ENCODE measurements around the gene KRTAP19-4.
"Not testable (repeated sequence)": the region's sequence is repeated elsewhere in the genome, so short reads cannot be mapped to it uniquely, and the experiment has no call there.

Gene KRTAP19-4, protein sequence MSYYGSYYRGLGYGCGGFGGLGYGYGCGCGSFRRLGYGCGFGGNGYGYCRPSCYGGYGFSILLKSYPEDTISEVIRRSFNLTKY

DNA sequence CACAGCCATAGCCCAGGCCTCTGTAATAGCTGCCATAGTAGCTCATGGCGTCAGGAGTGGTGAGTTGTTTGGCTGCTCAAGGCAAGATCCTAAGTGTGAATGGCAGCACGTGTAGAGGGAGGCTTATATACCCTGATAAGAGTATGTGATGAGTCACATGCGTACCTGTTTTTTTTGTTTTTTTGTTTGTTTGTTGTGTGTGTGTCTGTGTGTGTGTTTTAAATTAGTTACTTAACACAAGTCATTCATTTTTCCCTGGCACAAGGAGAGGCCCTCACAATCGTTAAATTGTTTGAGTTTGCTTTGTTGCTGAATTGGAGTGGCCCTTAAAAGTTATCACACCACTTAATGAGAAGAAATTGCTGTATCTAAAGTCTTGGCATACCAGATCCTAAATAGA lies at the start of gene KRTAP19-4:
Gene KRTAP19-4 (minus strand): TSS at position 101 of the 400 bp plus-strand sequence. CDS start 55 bp downstream, at position 46.
- no peak for TF ChIP-seq ZNF274 (IDR thresholded peaks at IDR 0.05; ENCODE audit: low read depth, low read length)
- H3K4me3 ChIP-seq (ENCODE audit: low read length) = no peak within 1 kb of the TSS

GRCh38 chr21:30541764-30542163 lies 44.8 kb upstream of the KRTAP19-4 start, which contains the start of gene KRTAP19-6:
Gene KRTAP19-6, minus strand, starts transcription at chr21:30541864. Its CDS starts 31 bp downstream, at chr21:30541833.
- TF ChIP-seq ZNF274 (IDR thresholded peaks at IDR 0.05; ENCODE audit: low read depth, low read length) = no peak
- H3K4me3 ChIP-seq (ENCODE audit: low read length) = no peak within 1 kb of the TSS

DNA sequence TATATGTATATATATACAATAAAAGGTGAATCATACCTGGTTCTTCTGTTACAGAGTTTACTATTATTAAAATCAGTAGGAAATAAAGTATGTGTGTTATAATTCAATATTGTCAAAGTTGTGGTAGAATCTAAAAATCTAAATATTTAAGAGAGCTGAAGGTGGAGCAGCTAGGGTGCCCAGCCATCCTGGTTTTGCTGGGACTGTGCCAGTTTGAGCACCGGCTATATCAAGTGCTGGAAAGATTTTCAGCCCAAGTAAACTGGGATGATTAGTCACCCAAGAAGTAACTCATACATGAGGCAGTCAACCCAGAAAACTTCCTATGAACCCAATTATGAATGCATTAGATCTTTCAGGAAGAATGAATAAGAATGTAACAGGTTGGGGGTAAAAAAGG lies 21.9 kb upstream of the KRTAP19-4 start:
- no peak for TF ChIP-seq ZNF274 (IDR thresholded peaks at IDR 0.05; ENCODE audit: low read depth, low read length)
- no peak overlapping the region for H3K4me3 ChIP-seq (ENCODE audit: low read length)

GRCh38 chr21:30515681-30516080 lies 18.7 kb upstream of the KRTAP19-4 start:
- no peak for TF ChIP-seq ZNF274 (IDR thresholded peaks at IDR 0.05; ENCODE audit: low read depth, low read length)
- H3K4me3 ChIP-seq (ENCODE audit: low read length) = no peak overlapping the region

DNA sequence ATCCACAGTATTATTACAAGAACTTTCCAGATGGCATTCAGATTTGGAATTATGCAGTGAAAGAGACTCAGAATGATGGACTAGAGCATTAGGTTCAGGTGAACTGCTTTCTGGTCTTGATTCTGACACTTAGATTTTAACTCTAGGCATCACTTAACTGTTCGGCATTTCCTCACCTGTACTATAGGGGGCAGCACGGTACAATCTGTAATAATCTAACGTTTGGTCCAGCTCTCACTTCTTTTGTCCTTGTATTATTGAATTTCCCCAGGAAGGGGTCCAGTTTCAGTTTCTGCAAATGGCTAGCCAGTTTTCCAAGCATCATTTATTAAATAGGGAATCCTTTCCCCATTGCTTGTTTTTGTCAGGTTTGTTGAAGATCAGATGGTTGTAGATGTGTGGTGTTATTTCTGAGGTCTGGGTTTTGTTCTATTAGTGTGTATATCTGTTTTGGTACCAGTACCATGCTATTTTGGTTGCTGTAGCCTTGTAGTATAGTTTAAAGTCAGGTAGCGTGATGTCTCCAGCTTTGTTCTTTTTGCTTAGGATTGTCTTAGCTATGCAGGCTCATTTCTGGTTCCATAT lies 8.7 kb upstream of the KRTAP19-4 start:
- H3K4me3 ChIP-seq (ENCODE audit: low read length) = not testable (repeated sequence)

DNA sequence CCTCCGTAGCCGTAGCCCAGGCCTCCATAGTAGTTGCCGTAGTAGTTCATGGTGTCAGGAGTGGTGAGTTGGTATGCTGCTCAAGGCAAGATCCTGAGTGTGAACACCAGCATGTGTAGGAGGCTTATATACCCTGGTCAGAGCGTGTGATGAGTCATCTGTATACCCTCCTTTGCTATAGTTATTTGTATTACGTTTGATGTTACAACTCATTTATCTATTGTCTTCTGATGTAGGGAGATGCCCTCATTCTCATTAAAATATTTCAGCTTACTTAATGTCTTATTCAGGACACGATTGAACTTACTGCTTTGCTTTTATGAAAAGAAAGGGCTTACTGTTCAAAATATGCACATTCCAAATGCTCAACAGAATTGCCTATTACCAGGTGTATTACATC lies 5.1 kb upstream of the KRTAP19-4 start, which contains the start of gene KRTAP19-5:
Gene KRTAP19-5 (minus strand): TSS at position 101 of the 400 bp plus-strand sequence. CDS start 51 bp downstream, at position 50.
- TF ChIP-seq ZNF274 (IDR thresholded peaks at IDR 0.05; ENCODE audit: low read depth, low read length) = no peak
- no peak within 1 kb of the TSS for H3K4me3 ChIP-seq (ENCODE audit: low read length)

- H3K4me3 ChIP-seq (ENCODE audit: low read length) = no peak within 1 kb of the TSS
- no peak for TF ChIP-seq ZNF274 (IDR thresholded peaks at IDR 0.05; ENCODE audit: low read depth, low read length)
Observed at GRCh38 chr21:30491963-30492428, 5.0 kb downstream of the KRTAP19-4 start, which contains the start of gene KRTAP19-3. Gene KRTAP19-3, minus strand, starts transcription at chr21:30492013. Its CDS starts 56 bp downstream, at chr21:30491957.

DNA sequence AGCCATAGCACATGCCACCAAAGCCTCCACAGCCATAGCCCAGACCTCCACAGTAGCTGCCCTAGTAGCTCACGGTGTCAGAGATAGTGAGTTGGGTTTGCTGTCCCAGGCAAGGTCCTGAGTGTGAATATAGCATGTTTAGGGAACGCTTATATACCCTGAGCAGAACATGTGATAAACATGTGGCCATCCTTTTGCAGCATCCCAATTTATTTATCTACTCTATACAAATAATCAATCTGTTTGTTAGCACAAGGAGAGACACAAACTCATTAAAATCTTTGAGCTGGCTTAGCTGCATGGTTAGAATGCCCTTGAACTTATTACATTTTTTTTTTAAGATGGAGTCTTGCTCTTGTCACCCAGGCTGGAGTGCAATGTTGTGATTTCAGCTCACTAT lies 9.6 kb downstream of the KRTAP19-4 start, which contains the start of gene KRTAP19-2:
Gene KRTAP19-2 (minus strand): TSS at position 101 of the 400 bp plus-strand sequence. CDS start 88 bp downstream, at position 13.
- no peak for TF ChIP-seq ZNF274 (IDR thresholded peaks at IDR 0.05; ENCODE audit: low read depth, low read length)
- no peak within 1 kb of the TSS for H3K4me3 ChIP-seq (ENCODE audit: low read length)

DNA sequence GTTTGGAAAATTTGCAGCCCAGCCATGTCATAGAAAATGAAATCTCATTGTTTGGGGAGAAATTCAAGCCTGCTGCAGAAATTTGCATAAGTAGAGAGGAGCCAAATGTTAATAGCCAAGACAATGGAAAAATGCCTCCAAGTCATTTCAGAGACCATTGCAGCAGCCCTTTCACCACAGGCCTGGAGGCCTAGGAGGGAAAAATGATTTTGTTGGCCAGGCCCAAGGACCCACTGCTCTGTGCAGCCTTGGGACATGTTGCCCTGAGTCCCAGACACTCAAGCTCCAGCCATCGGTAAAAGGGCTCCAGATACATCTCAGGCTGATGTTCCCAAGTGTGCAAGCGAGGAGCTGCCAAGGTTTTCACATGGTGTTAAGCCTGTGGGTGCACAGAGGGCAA lies 10.8 kb downstream of the KRTAP19-4 start:
- H3K4me3 ChIP-seq (ENCODE audit: low read length) = no peak overlapping the region

GRCh38 chr21:30482130-30482529 lies 14.8 kb downstream of the KRTAP19-4 start:
- H3K4me3 ChIP-seq (ENCODE audit: low read length) = no peak overlapping the region
- no peak for TF ChIP-seq ZNF274 (IDR thresholded peaks at IDR 0.05; ENCODE audit: low read depth, low read length)

More for the DNA sequence above, 10.8 kb downstream of the KRTAP19-4 start:
- no peak for TF ChIP-seq ZNF274 (IDR thresholded peaks at IDR 0.05; ENCODE audit: low read depth, low read length)

DNA sequence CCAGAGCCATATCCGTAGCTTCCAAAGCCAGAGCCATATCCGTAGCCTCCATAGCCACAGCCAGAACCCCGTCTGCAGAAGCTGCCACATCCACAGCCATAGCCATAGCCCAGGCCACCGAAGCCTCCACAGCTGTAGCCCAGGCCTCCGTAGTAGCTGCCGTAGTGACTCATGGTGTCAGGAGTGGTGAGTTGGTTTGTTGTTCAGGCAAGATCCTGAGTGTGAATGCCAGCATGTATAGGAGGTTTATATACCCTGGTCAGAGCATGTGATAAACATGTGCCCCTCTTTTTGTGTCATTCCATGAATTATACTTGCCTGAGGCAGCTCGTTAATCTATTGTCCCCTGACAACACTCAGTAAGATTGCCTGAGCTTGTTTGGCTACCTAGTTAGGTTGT lies 16.8 kb downstream of the KRTAP19-4 start, which contains the start of gene KRTAP19-1:
Gene KRTAP19-1 (minus strand): TSS at position 223 of the 400 bp plus-strand sequence. CDS start 50 bp downstream, at position 173.
- no peak for TF ChIP-seq ZNF274 (IDR thresholded peaks at IDR 0.05; ENCODE audit: low read depth, low read length)
- H3K4me3 ChIP-seq (ENCODE audit: low read length) = no peak within 1 kb of the TSS

- H3K4me3 ChIP-seq (ENCODE audit: low read length) = no peak overlapping the region
- no peak for TF ChIP-seq ZNF274 (IDR thresholded peaks at IDR 0.05; ENCODE audit: low read depth, low read length)
Observed at GRCh38 chr21:30479259-30479658, 17.7 kb downstream of the KRTAP19-4 start.

GRCh38 chr21:30478004-30478403 lies 19.0 kb downstream of the KRTAP19-4 start:
- no peak overlapping the region for H3K4me3 ChIP-seq (ENCODE audit: low read length)
- no peak for TF ChIP-seq ZNF274 (IDR thresholded peaks at IDR 0.05; ENCODE audit: low read depth, low read length)

DNA sequence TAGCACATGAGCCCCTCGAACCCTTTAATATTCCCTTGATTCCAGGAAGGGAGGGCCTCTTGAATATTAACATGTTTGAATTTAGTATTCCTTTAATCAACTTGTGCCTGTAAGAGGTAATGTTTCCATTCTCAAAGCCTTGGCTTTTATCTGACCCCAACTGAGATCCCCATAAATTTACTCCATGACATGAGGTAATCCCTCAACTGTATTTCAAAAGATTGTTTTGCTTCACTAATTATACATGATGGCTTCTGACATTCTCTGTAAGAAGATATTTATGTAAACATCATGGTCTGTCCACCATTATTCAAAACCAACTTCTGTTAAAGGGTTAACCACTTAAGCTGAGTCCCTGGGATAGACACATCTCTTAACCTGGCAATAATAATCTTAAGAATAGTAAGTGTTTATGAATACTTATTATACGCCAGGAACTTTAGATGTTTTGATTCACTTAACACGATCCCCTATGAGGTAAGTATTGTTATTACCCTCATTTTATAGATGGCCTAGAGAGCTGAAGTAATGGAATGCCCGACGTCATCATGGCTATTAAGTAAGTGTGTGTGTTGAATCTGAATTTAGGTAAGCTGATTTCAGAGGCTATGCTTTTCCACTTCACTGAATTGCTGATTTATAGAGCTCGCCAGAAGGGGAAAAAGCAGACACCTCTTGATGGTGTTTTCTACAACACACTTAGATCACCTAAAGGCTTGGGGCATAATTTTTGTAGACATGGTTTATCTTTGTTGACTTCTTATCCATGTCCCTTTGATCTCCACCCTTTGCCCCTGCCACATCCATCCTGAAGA lies 27.9 kb downstream of the KRTAP19-4 start:
- no peak overlapping the region for H3K4me3 ChIP-seq (ENCODE audit: low read length)
- no peak for TF ChIP-seq ZNF274 (IDR thresholded peaks at IDR 0.05; ENCODE audit: low read depth, low read length)

Data from GM08714 (cell line).